ENCODE results near the gene FBXW8. TPM values are rescaled to one million over a fixed set of nuclear protein-coding genes. Genes with fewer than 3 reads are reported as not detected.

Gene FBXW8
- total and polyA plus RNA-seq, 4 donors = 1.9 to 7.1 (median 4.9) TPM

GRCh38 chr12:117026343-117026742 is 115.6 kb downstream of the FBXW8 start:
- peak; percentile 33 for DNase-seq (ENCODE audit: low spot score)
- Histone ChIP-seq H3K4me1 (ENCODE audit: control insufficient read depth in 4 of 4, insufficient read depth in 4 of 4, low read length in 3 of 4) (peaks cover 0 to 4% (median 0%) of the 10 kb centered on the region in 4 donors), H3K4me3 (ENCODE audit: low read depth in 1 of 3, low read length in 3 of 3) (no peak overlapping the region), H3K9me3 (ENCODE audit: control insufficient read depth in 4 of 4, low read length in 3 of 4) (no peaks in the 10 kb centered on the region), H3K36me3 (ENCODE audit: control insufficient read depth in 4 of 4, insufficient read depth in 3 of 4, low read depth in 1 of 4, low read length in 3 of 4) (peaks cover 10 to 50% (median 21%) of the 10 kb centered on the region in 4 donors), H3K27me3 (ENCODE audit: control insufficient read depth in 4 of 4, insufficient read depth in 4 of 4, low read length in 3 of 4) (no peaks in the 10 kb centered on the region), H3K27ac (ENCODE audit: low read depth in 1 of 2, low read length in 2 of 2) (no peak overlapping the region), H3K9ac (ENCODE audit: low read depth in 1 of 2, low read length in 2 of 2) (no peak overlapping the region)
- WGBS = 95% methylated on average over 4 of the region's 4 CpGs
- TF ChIP-seq, protein P1, sequence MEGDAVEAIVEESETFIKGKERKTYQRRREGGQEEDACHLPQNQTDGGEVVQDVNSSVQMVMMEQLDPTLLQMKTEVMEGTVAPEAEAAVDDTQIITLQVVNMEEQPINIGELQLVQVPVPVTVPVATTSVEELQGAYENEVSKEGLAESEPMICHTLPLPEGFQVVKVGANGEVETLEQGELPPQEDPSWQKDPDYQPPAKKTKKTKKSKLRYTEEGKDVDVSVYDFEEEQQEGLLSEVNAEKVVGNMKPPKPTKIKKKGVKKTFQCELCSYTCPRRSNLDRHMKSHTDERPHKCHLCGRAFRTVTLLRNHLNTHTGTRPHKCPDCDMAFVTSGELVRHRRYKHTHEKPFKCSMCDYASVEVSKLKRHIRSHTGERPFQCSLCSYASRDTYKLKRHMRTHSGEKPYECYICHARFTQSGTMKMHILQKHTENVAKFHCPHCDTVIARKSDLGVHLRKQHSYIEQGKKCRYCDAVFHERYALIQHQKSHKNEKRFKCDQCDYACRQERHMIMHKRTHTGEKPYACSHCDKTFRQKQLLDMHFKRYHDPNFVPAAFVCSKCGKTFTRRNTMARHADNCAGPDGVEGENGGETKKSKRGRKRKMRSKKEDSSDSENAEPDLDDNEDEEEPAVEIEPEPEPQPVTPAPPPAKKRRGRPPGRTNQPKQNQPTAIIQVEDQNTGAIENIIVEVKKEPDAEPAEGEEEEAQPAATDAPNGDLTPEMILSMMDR (IDR thresholded peaks at IDR 0.05; ENCODE audit: low read depth, low read length, missing input control) = no peak
- no peak for TF ChIP-seq HNF4A (conservative IDR thresholded peaks at IDR 0.05)
- no peak for TF ChIP-seq EGR1 (IDR thresholded peaks at IDR 0.05; ENCODE audit: low read depth in 2 of 2)
- TF ChIP-seq MAX (IDR thresholded peaks at IDR 0.05) = no peak
- no peak for TF ChIP-seq REST (IDR thresholded peaks at IDR 0.05)
- TF ChIP-seq, protein P2, sequence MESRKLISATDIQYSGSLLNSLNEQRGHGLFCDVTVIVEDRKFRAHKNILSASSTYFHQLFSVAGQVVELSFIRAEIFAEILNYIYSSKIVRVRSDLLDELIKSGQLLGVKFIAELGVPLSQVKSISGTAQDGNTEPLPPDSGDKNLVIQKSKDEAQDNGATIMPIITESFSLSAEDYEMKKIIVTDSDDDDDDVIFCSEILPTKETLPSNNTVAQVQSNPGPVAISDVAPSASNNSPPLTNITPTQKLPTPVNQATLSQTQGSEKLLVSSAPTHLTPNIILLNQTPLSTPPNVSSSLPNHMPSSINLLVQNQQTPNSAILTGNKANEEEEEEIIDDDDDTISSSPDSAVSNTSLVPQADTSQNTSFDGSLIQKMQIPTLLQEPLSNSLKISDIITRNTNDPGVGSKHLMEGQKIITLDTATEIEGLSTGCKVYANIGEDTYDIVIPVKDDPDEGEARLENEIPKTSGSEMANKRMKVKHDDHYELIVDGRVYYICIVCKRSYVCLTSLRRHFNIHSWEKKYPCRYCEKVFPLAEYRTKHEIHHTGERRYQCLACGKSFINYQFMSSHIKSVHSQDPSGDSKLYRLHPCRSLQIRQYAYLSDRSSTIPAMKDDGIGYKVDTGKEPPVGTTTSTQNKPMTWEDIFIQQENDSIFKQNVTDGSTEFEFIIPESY (IDR thresholded peaks at IDR 0.05) = no peak
- TF ChIP-seq RAD21 (IDR thresholded peaks at IDR 0.05) = no peak
- no peak for TF ChIP-seq TAF1 (conservative IDR thresholded peaks at IDR 0.05)
- no peak for TF ChIP-seq HNF4G (IDR thresholded peaks at IDR 0.05)
- no peak for TF ChIP-seq YY1 (IDR thresholded peaks at IDR 0.05)

DNA sequence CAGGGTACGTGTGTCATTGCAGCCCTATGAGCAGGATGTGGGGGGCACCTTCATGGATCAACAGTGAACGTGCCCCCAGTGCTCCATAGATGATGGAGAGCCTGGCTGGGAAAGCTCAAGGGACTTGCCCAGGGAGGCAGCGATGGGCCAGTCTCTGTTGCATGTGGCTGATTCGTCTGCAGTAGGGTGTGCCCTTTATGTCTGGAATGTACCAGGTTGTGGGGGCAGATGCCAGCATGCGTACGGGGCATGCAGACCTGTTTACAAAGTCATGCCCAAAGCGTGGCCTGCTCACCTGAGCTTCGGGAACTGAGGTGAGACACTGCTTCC is 116.1 kb downstream of the FBXW8 start:
- no peak for DNase-seq (ENCODE audit: low spot score)
- Histone ChIP-seq H3K4me1 (ENCODE audit: control insufficient read depth in 4 of 4, insufficient read depth in 4 of 4, low read length in 3 of 4) (peaks cover 0 to 4% (median 0%) of the 10 kb centered on the region in 4 donors), H3K36me3 (ENCODE audit: control insufficient read depth in 4 of 4, insufficient read depth in 3 of 4, low read depth in 1 of 4, low read length in 3 of 4) (peaks cover 10 to 50% (median 19%) of the 10 kb centered on the region in 4 donors), H3K9ac (ENCODE audit: low read depth in 1 of 2, low read length in 2 of 2) (no peak overlapping the region), H3K9me3 (ENCODE audit: control insufficient read depth in 4 of 4, low read length in 3 of 4) (no peaks in the 10 kb centered on the region), H3K4me3 (ENCODE audit: low read depth in 1 of 3, low read length in 3 of 3) (no peak overlapping the region), H3K27me3 (ENCODE audit: control insufficient read depth in 4 of 4, insufficient read depth in 4 of 4, low read length in 3 of 4) (no peaks in the 10 kb centered on the region), H3K27ac (ENCODE audit: low read depth in 1 of 2, low read length in 2 of 2) (no peak overlapping the region)
- 86% methylated on average over 8 of the region's 8 CpGs for WGBS
- TF ChIP-seq EGR1 (IDR thresholded peaks at IDR 0.05; ENCODE audit: low read depth in 2 of 2) = no peak
- TF ChIP-seq, protein P1 (IDR thresholded peaks at IDR 0.05; ENCODE audit: low read depth, low read length, missing input control) = no peak
- TF ChIP-seq FOXA2 (IDR thresholded peaks at IDR 0.05) = no peak
- no peak for TF ChIP-seq SP1 (IDR thresholded peaks at IDR 0.05)
- no peak for TF ChIP-seq GABPA (IDR thresholded peaks at IDR 0.05 in 1 of 2, conservative IDR thresholded peaks at IDR 0.05 in 1 of 2)
- TF ChIP-seq HNF4G (IDR thresholded peaks at IDR 0.05) = no peak
- TF ChIP-seq REST (IDR thresholded peaks at IDR 0.05) = no peak
- TF ChIP-seq HNF4A (conservative IDR thresholded peaks at IDR 0.05) = no peak
- no peak for TF ChIP-seq FOXA1 (IDR thresholded peaks at IDR 0.05)
- no peak for TF ChIP-seq JUND (IDR thresholded peaks at IDR 0.05)
- TF ChIP-seq, protein P3, sequence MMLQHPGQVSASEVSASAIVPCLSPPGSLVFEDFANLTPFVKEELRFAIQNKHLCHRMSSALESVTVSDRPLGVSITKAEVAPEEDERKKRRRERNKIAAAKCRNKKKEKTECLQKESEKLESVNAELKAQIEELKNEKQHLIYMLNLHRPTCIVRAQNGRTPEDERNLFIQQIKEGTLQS (IDR thresholded peaks at IDR 0.05) = no peak
- no peak for TF ChIP-seq RXRA (IDR thresholded peaks at IDR 0.05)

All from liver (tissue), 9 donors.